Type B pancreatic cell (in vitro differentiated cells): ENCODE results near the gene PHKA2. TPM values are rescaled to one million over a fixed set of nuclear protein-coding genes. Genes with fewer than 3 reads are reported as not detected.

ENCODE experiments used
- DNase-seq: peaks from one replicate; pipeline ENCODE4 v3.0.0; 2021; ENCODE audit warnings: mixed read lengths; ENCODE audit not compliant: unreplicated experiment; ENCODE audit errors: extremely low spot score
- H3K27ac Mint-ChIP-seq: 2 replicates; pipeline ENCODE4 v1.8.0; 2021; ENCODE audit warnings: mild to moderate bottlenecking, mixed read lengths
- H3K27me3 Mint-ChIP-seq: 2 replicates; pipeline ENCODE4 v1.8.0; 2021; ENCODE audit warnings: mixed read lengths
- H3K36me3 Mint-ChIP-seq: 2 replicates; pipeline ENCODE4 v1.8.0; 2021; ENCODE audit warnings: mixed read lengths
- H3K4me1 Mint-ChIP-seq: one replicate; pipeline ENCODE4 v1.8.0; 2021; ENCODE audit warnings: mixed read lengths; ENCODE audit not compliant: unreplicated experiment
- H3K4me3 Mint-ChIP-seq: 2 replicates; pipeline ENCODE4 v1.8.0; 2021; ENCODE audit warnings: mild to moderate bottlenecking, mixed read lengths
- H3K9me3 Mint-ChIP-seq: 2 replicates; pipeline ENCODE4 v1.8.0; 2021; ENCODE audit warnings: mixed read lengths
- CTCF ChIP-seq: fragments of 200-600 bp; sonication (generic); conservative IDR thresholded peaks from 2 replicates; pipeline ENCODE4 v1.5.0; 2021; ENCODE audit warnings: antibody characterized with exemption, mild to moderate bottlenecking
- total RNA-seq: library from RNA; stranded (reverse); gene quantifications from 2 replicates; pipeline ENCODE4 v1.2.1, GENCODE V29; 2021; ENCODE audit warnings: low replicate concordance

PHKA2 gene
- total RNA-seq, 1 donor from 2014 or later: 55.7 TPM

DNA sequence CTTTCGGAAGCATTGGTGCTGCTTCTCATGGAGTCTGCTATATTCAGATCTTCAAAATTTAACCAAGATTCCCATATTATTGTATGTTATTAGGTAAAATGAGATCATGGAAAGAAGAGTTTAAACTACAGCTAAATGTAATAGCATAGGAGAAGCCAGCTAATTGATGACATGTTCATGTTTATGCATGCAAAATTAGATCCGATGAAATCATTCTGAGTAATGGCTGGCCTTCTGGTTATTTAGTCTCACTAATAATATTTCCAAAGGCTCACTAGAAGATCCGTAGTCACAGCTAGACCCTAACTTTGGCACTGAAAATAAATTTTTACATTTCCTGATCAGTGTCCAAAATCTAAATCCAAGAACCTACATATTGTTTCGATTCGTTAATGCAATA, 19.8 kb upstream of the PHKA2 start:
- Mint-ChIP-seq H3K27ac (no peak overlapping the region), H3K27me3 (no peaks in the 10 kb centered on the region), H3K9me3 (no peaks in the 10 kb centered on the region), H3K4me1 (no peaks in the 10 kb centered on the region), H3K4me3 (no peak overlapping the region), H3K36me3 (no peaks in the 10 kb centered on the region)
- no peak for TF ChIP-seq CTCF
- no peak for DNase-seq

DNA sequence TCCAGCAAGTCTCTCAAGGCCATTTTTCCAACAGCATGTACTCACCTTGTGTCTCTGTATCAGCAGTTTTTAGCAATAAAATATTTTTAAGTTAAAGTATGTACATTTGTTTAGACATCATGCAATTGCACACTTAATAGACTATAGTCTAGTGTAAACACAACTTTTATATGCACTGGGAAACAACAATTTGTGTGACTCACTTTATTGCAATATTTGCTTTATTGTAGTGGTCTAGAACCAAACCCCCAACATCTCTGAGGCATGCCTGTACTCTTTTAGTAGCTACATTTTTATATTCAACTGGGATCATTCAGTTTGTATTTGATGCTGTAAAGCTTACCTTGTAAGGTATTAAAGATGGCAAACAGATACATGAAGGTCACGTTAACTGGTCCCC, 14.7 kb upstream of the PHKA2 start:
- no peaks in the 10 kb centered on the region for H3K9me3 Mint-ChIP-seq

GRCh38 chrX:18997916-18998315, 14.0 kb upstream of the PHKA2 start:
- Mint-ChIP-seq H3K36me3 (no peaks in the 10 kb centered on the region), H3K9me3 (no peaks in the 10 kb centered on the region), H3K27me3 (no peaks in the 10 kb centered on the region), H3K27ac (no peak overlapping the region), H3K4me1 (peaks cover 5% of the 10 kb centered on the region), H3K4me3 (no peak overlapping the region)
- no peak for TF ChIP-seq CTCF
- no peak for DNase-seq

More for the DNA sequence above, 14.7 kb upstream of the PHKA2 start:
- no peak overlapping the region for H3K4me3 Mint-ChIP-seq
- H3K36me3 Mint-ChIP-seq: no peaks in the 10 kb centered on the region
- DNase-seq: no peak
- no peak for TF ChIP-seq CTCF
- H3K27me3 Mint-ChIP-seq: no peaks in the 10 kb centered on the region
- no peak overlapping the region for H3K27ac Mint-ChIP-seq
- peaks cover 5% of the 10 kb centered on the region for H3K4me1 Mint-ChIP-seq

DNA sequence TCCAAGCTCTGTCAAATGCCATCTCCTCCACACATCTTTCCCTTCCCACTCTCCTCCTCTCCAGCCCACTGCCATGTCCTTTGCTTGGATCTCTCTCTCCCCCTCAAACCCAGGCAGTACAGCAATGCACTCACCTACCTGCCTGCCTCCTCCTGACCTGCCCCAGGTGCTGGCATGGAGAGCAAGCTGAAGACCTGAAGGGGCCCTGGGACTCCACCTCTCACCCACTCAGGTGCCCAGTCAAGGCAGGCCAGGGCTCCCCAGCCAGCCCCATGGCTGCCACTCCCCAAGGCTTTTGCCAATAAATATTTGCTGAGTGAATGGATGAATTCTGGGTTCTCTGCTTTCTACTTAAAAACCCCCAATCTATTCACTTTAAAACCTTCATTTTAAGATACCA, 12.6 kb upstream of the PHKA2 start:
- Mint-ChIP-seq H3K4me3 (no peak overlapping the region), H3K36me3 (no peaks in the 10 kb centered on the region)

DNA sequence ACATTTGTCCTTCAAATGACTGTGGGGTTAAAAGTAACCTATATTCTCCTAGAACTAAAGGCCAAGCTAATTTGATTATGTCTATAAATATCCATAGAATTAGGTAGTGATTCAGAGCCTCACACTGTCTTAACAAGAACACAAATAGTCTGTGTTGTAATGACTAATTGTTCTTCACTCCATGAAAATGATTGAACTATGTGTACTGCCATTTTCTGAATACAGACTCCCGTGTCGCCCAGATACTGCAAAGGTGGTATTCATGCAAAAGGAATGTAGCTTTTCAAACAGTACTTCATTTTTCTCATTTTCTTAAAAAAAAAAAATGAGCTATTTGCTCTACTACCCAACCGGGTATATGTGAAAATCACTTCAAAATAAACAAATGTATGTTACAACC, 11.3 kb upstream of the PHKA2 start:
- Mint-ChIP-seq H3K27ac (peak overlapping the region; percentile 90), H3K36me3 (no peaks in the 10 kb centered on the region), H3K4me1 (peaks cover 5% of the 10 kb centered on the region), H3K4me3 (peak overlapping the region; percentile 72), H3K9me3 (no peaks in the 10 kb centered on the region), H3K27me3 (no peaks in the 10 kb centered on the region)
- no peak for TF ChIP-seq CTCF
- DNase-seq: no peak

More for the DNA sequence above, 12.6 kb upstream of the PHKA2 start:
- no peak for TF ChIP-seq CTCF
- DNase-seq: no peak
- Mint-ChIP-seq H3K4me1 (peaks cover 5% of the 10 kb centered on the region), H3K27ac (no peak overlapping the region), H3K27me3 (no peaks in the 10 kb centered on the region), H3K9me3 (no peaks in the 10 kb centered on the region)

DNA sequence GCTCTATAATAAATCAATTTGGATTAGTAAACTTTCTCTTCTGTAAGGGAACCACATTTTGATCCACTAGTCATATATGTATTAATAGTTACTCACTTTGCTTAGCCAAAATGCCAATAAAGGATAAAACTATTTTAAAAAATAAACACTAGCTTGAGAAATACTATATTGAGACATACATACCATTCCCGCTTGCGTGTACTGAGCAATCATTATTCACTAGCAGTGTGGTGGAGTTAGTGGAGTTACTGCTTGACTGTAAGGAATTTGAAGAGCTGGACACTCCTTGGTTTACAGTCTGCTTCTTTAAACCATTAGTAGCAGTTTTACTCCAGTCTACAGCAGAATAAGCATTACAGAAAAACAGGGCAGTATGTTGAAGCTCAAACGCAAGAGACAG, 10.8 kb upstream of the PHKA2 start:
- H3K4me1 Mint-ChIP-seq: peaks cover 5% of the 10 kb centered on the region
- H3K27me3 Mint-ChIP-seq: no peaks in the 10 kb centered on the region
- TF ChIP-seq CTCF: no peak
- peak overlapping the region; percentile 90 for H3K27ac Mint-ChIP-seq
- H3K36me3 Mint-ChIP-seq: no peaks in the 10 kb centered on the region
- H3K4me3 Mint-ChIP-seq: peak overlapping the region; percentile 72
- H3K9me3 Mint-ChIP-seq: no peaks in the 10 kb centered on the region
- no peak for DNase-seq
